Measurements from ENCODE around the gene PAPPA. TPM values are rescaled to one million over a fixed set of nuclear protein-coding genes. Genes with fewer than 3 reads are reported as not detected.

Gene PAPPA
- total RNA-seq, 1 experiment from 2014 or later: 0.17 TPM

DNA sequence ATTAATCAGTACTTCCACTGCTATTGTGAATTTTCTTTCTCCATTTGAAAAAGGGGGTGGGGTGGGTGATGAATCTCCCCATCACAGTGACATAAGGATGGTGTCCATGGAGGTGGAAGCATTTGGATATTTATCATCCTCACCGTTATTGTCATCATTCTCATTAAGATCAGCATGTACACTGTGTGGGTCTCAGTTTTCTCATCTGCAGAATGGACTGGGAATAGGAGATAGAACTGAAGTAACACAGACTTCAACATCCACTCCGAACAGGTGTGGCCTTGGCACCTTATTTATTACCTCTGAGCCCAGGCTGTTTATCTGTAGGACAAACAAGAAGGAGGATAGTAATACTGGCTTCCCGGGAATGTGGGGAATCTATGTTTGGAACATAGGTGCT is 165.9 kb downstream of the PAPPA start:
- no peaks in the 10 kb centered on the region for H3K9me3 ChIP-seq (ENCODE audit: control insufficient read depth, low read depth, low read length)
- H3K23me2 ChIP-seq (ENCODE audit: insufficient read length, low read depth, low read length, poor library complexity, severe bottlenecking): no peaks in the 10 kb centered on the region
- no peak overlapping the region for H3K23ac ChIP-seq (ENCODE audit: insufficient read length, low read depth, low read length)
- H2BK12ac ChIP-seq (ENCODE audit: insufficient read length, low read depth, low read length): no peak overlapping the region
- no peak overlapping the region for H2AK5ac ChIP-seq (ENCODE audit: insufficient read length, low read length)
- no peak overlapping the region for H4K5ac ChIP-seq (ENCODE audit: insufficient read length, low read depth, low read length)
- Mint-ChIP-seq H3K36me3 (ENCODE audit: insufficient read depth in 1 of 3, low read depth in 3 of 3) (no peaks in the 10 kb centered on the region), H3K27me3 (ENCODE audit: low read depth) (peaks cover 8% of the 10 kb centered on the region), H3K27ac (no peak overlapping the region), H3K4me1 (peaks cover 32 to 40% of the 10 kb centered on the region in 2 experiments), H3K4me3 (no peak overlapping the region), H3K9me3 (no peaks in the 10 kb centered on the region)
- H3K4me1 ChIP-seq (ENCODE audit: insufficient read depth, low read length): peaks cover 5% of the 10 kb centered on the region
- H2BK5ac ChIP-seq (ENCODE audit: insufficient read length, low read length): no peak overlapping the region
- TF ChIP-seq, protein P1, sequence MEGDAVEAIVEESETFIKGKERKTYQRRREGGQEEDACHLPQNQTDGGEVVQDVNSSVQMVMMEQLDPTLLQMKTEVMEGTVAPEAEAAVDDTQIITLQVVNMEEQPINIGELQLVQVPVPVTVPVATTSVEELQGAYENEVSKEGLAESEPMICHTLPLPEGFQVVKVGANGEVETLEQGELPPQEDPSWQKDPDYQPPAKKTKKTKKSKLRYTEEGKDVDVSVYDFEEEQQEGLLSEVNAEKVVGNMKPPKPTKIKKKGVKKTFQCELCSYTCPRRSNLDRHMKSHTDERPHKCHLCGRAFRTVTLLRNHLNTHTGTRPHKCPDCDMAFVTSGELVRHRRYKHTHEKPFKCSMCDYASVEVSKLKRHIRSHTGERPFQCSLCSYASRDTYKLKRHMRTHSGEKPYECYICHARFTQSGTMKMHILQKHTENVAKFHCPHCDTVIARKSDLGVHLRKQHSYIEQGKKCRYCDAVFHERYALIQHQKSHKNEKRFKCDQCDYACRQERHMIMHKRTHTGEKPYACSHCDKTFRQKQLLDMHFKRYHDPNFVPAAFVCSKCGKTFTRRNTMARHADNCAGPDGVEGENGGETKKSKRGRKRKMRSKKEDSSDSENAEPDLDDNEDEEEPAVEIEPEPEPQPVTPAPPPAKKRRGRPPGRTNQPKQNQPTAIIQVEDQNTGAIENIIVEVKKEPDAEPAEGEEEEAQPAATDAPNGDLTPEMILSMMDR (conservative IDR thresholded peaks at IDR 0.05): no peak
- H3K9ac ChIP-seq (ENCODE audit: extremely low read depth, insufficient read length, low read length): no peak overlapping the region
- H4K91ac ChIP-seq (ENCODE audit: insufficient read length, low read depth, low read length): no peak overlapping the region
- no peak overlapping the region for H3K18ac ChIP-seq (ENCODE audit: insufficient read length, low read depth, low read length)
- H3K79me2 ChIP-seq (ENCODE audit: insufficient read depth, low read length): no peaks in the 10 kb centered on the region
- no peak overlapping the region for H2BK20ac ChIP-seq (ENCODE audit: low read depth, low read length, poor library complexity, severe bottlenecking)
- no peaks in the 10 kb centered on the region for H3K79me1 ChIP-seq (ENCODE audit: insufficient read depth, low read depth, low read length, poor library complexity, severe bottlenecking)
- H2BK120ac ChIP-seq (ENCODE audit: low read depth, low read length, poor library complexity, severe bottlenecking): no peak overlapping the region
- no peak overlapping the region for H3K4me2 ChIP-seq (ENCODE audit: insufficient read depth, insufficient read length, low read length)
- H4K8ac ChIP-seq (replicated peaks; ENCODE audit: insufficient read length, low read depth, low read length): no peak overlapping the region
- H2AFZ ChIP-seq (ENCODE audit: low read length): no peak overlapping the region
- H3K27me3 ChIP-seq (ENCODE audit: insufficient read depth, low read length): no peaks in the 10 kb centered on the region
- no peak overlapping the region for H3K56ac ChIP-seq (ENCODE audit: insufficient read length, low read depth, low read length)
- DNase-seq: no peak
- no CpG with 5 or more reads among the region's 3 CpGs for WGBS (ENCODE audit: extremely low coverage, insufficient read length, low lambda C conversion rate)
- no peaks in the 10 kb centered on the region for H4K20me1 ChIP-seq (ENCODE audit: control insufficient read depth, insufficient read depth, insufficient read length)
- no peak overlapping the region for H3T11ph ChIP-seq (ENCODE audit: low read length)
- no peak overlapping the region for H3K14ac ChIP-seq (ENCODE audit: insufficient read depth, low read length)
- no peak overlapping the region for H3K4ac ChIP-seq (ENCODE audit: low read depth, low read length)
- no peak overlapping the region for H3K27ac ChIP-seq (ENCODE audit: insufficient read length, low read depth, low read length)
- H2BK15ac ChIP-seq (ENCODE audit: low read depth, low read length): no peak overlapping the region

Measured in H9 (cell line).